SU-DHL-6 (cell line): ENCODE measurements around the gene CPED1.

Experiments
- H2AFZ ChIP-seq: fragments of 200-600 bp; sonication (generic); 2 replicates; pipeline ENCODE4 v1.6.1; 2014; ENCODE audit warnings: low read depth, mild to moderate bottlenecking, moderate library complexity, mixed read lengths, antibody characterized with exemption, low read length; ENCODE audit not compliant: severe bottlenecking
- H3F3A ChIP-seq: fragments of 200-600 bp; shearing (Covaris generic); 2 replicates; pipeline ENCODE4 v1.6.0; 2016; ENCODE audit warnings: antibody characterized with exemption, mild to moderate bottlenecking; ENCODE audit not compliant: insufficient read depth
- H3K27ac ChIP-seq: fragments of 200-600 bp; sonication (generic); 2 replicates; pipeline ENCODE4 v1.5.1; 2016; ENCODE audit warnings: low read depth, mild to moderate bottlenecking, low read length, moderate library complexity, mixed read lengths
- H3K27me3 ChIP-seq: fragments of 200-600 bp; sonication (generic), shearing (Covaris generic); 2 replicates; pipeline ENCODE4 v1.6.0; 2014; ENCODE audit warnings: mild to moderate bottlenecking, low read length
- H3K36me3 ChIP-seq: fragments of 200-600 bp; sonication (generic); 2 replicates; pipeline ENCODE4 v1.6.1; 2014; ENCODE audit warnings: mild to moderate bottlenecking, low read length, mixed read lengths
- H3K4me2 ChIP-seq: fragments of 300-600, 200-600 bp; shearing (Covaris generic), sonication (generic); 2 replicates; pipeline ENCODE4 v1.6.0; 2014; ENCODE audit warnings: low read length, low read depth, mild to moderate bottlenecking; ENCODE audit not compliant: poor library complexity, severe bottlenecking
- H3K4me3 ChIP-seq: fragments of 200-600 bp; sonication (generic); 2 replicates; pipeline ENCODE4 v1.5.1; 2014; ENCODE audit warnings: antibody characterized with exemption, low read length, mild to moderate bottlenecking, mixed read lengths; ENCODE audit not compliant: insufficient read depth, poor library complexity, severe bottlenecking
- H3K79me2 ChIP-seq: fragments of 200-600 bp; sonication (generic); 2 replicates; pipeline ENCODE4 v1.6.1; 2014; ENCODE audit warnings: mild to moderate bottlenecking, low read length, moderate library complexity; ENCODE audit not compliant: insufficient read depth
- H3K9ac ChIP-seq: fragments of 200-600 bp; sonication (generic); 2 replicates; pipeline ENCODE4 v1.7.0; 2014; ENCODE audit warnings: mild to moderate bottlenecking, low read length
- H3K9me2 ChIP-seq: fragments of 200-600 bp; sonication (generic); replicated peaks from 2 replicates; pipeline ENCODE4 v1.6.1; 2014; ENCODE audit warnings: low read length; ENCODE audit not compliant: insufficient read depth
- H3K9me3 ChIP-seq: fragments of 200-600 bp; sonication (generic); 2 replicates; pipeline ENCODE4 v1.6.1; 2014; ENCODE audit warnings: low read length, mixed read lengths; ENCODE audit not compliant: insufficient read depth
- H4K20me1 ChIP-seq: fragments of 200-600 bp; sonication (generic); 2 replicates; pipeline ENCODE4 v1.6.1; 2014; ENCODE audit warnings: low read depth, mild to moderate bottlenecking, antibody characterized with exemption, low read length, moderate library complexity, mixed read lengths
- EZH2phosphoT487 ChIP-seq: fragments of 200-600 bp; sonication (generic), shearing (Covaris generic); conservative IDR thresholded peaks from 2 replicates; pipeline ENCODE4 v1.6.1; 2018; ENCODE audit warnings: mild to moderate bottlenecking, antibody characterized with exemption, low read length, moderate library complexity, mixed read lengths
- TF ChIP-seq, protein P1 (sequence below): fragments of 200-600 bp; sonication (generic); IDR thresholded peaks from one replicate; pipeline ENCODE4 v1.5.1; 2017; ENCODE audit warnings: antibody characterized with exemption, mild to moderate bottlenecking, low read length, moderate library complexity; ENCODE audit not compliant: insufficient read depth, poor library complexity, severe bottlenecking

CPED1 gene

DNA sequence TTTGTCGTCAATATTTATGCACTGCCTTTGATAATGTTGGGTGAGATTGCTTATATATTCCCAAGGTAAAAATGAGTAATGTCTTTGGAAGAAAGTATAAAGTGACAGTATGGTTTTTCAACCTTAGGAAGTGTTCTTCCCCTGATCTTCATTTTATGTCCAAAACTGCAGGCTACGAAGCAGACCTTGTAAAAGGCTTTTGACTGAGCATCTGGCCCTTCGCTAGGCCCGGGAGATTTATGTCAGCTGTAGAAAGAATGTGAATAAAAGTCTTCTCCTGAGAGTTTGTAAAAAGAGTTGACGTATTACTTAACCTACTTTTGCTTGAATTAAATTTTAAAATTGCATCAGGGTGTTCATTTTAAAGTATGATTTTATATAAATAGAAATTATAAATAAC is 116.8 kb downstream of the CPED1 start:
- Histone ChIP-seq H3K27ac (no peak overlapping the region), H4K20me1 (no peaks in the 10 kb centered on the region), H3K9me2 (no peaks in the 10 kb centered on the region), H3K4me3 (no peak overlapping the region), H3K27me3 (no peaks in the 10 kb centered on the region), H3K79me2 (no peaks in the 10 kb centered on the region), H3K9ac (no peak overlapping the region), H3K4me2 (no peak overlapping the region), H2AFZ (no peak overlapping the region), H3K36me3 (no peaks in the 10 kb centered on the region), H3F3A (no peaks in the 10 kb centered on the region), H3K9me3 (no peaks in the 10 kb centered on the region)
- TF ChIP-seq EZH2phosphoT487: no peak
- TF ChIP-seq, protein P1, sequence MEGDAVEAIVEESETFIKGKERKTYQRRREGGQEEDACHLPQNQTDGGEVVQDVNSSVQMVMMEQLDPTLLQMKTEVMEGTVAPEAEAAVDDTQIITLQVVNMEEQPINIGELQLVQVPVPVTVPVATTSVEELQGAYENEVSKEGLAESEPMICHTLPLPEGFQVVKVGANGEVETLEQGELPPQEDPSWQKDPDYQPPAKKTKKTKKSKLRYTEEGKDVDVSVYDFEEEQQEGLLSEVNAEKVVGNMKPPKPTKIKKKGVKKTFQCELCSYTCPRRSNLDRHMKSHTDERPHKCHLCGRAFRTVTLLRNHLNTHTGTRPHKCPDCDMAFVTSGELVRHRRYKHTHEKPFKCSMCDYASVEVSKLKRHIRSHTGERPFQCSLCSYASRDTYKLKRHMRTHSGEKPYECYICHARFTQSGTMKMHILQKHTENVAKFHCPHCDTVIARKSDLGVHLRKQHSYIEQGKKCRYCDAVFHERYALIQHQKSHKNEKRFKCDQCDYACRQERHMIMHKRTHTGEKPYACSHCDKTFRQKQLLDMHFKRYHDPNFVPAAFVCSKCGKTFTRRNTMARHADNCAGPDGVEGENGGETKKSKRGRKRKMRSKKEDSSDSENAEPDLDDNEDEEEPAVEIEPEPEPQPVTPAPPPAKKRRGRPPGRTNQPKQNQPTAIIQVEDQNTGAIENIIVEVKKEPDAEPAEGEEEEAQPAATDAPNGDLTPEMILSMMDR: no peak

- Histone ChIP-seq H3K36me3 (no peaks in the 10 kb centered on the region), H3K9ac (no peak overlapping the region), H3K4me3 (no peak overlapping the region), H3F3A (no peaks in the 10 kb centered on the region), H2AFZ (no peak overlapping the region), H4K20me1 (no peaks in the 10 kb centered on the region), H3K79me2 (no peaks in the 10 kb centered on the region), H3K27ac (no peak overlapping the region), H3K27me3 (no peaks in the 10 kb centered on the region), H3K9me3 (no peaks in the 10 kb centered on the region), H3K9me2 (no peaks in the 10 kb centered on the region), H3K4me2 (no peak overlapping the region)
- TF ChIP-seq, protein P1: peak; percentile 87
- TF ChIP-seq EZH2phosphoT487: no peak
Observed at GRCh38 chr7:121107923-121108498, 119.5 kb downstream of the CPED1 start.

- H3K4me3 ChIP-seq: no peak overlapping the region
- no peaks in the 10 kb centered on the region for H3K36me3 ChIP-seq
- TF ChIP-seq, protein P1: no peak
- TF ChIP-seq EZH2phosphoT487: no peak
- H3K4me2 ChIP-seq: no peak overlapping the region
- no peaks in the 10 kb centered on the region for H3K9me3 ChIP-seq
- H3K9me2 ChIP-seq: no peaks in the 10 kb centered on the region
- no peak overlapping the region for H3K9ac ChIP-seq
- H3K27ac ChIP-seq: no peak overlapping the region
- no peaks in the 10 kb centered on the region for H3F3A ChIP-seq
- no peaks in the 10 kb centered on the region for H4K20me1 ChIP-seq
- no peaks in the 10 kb centered on the region for H3K27me3 ChIP-seq
- H3K79me2 ChIP-seq: no peaks in the 10 kb centered on the region
- H2AFZ ChIP-seq: no peak overlapping the region
Observed at GRCh38 chr7:121109145-121109544, 120.6 kb downstream of the CPED1 start.
